A549 treated with AZD2906 at 1 μM for 4 hours (cell line): ENCODE results near the gene ENOX2. TPM values are rescaled to one million over a fixed set of nuclear protein-coding genes. Genes with fewer than 3 reads are reported as not detected.

Source experiments
- total RNA-seq: library from RNA; stranded (reverse); fragments of 200-300 nt; extraction: Qiagen RNA extraction; gene quantifications from 5 replicates; pipeline ENCODE4 v1.2.3, GENCODE V29; 2022

ENOX2 gene
- 7.2 to 9.4 TPM (median 7.8 TPM) in 5 replicates for total RNA-seq

GRCh38 chrX:130902783-130903613 lies at the start of gene ENOX2:
Gene ENOX2 (minus strand): TSS chrX:130903209. CDS start chrX:130703216, 199,993 bp downstream.

Other genes with a start within 250 kb of the ENOX2 start
- gene ARHGAP36, start 155.1 kb upstream of the ENOX2 start, total RNA-seq, result not detected in 5 replicates